ENCODE data around the gene ZNF324B. TPM values are rescaled to one million over a fixed set of nuclear protein-coding genes. Genes with fewer than 3 reads are reported as not detected.

The ZNF324B gene
- total RNA-seq, 1 experiment from 2014 or later, result 4.6 TPM

DNA sequence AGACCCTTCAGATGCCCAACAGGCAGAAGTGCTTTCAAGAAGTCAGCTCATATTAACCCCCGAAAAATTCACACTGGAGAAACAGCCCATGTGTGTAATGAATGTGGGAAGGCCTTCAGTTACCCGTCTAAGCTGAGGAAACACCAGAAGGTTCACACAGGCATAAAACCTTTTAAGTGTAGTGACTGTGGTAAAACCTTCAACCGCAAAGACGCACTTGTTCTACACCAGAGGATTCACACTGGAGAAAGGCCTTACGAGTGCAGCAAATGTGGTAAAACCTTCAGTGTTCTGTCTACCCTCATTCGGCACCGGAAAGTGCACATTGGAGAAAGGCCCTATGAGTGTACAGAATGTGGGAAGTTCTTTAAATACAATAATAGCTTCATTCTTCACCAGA, 34.4 kb upstream of the ZNF324B start:
- POLR2A ChIA-PET, result no interaction called here
- H3K4me1 Mint-ChIP-seq (ENCODE audit: low read depth, unreplicated experiment), result no peaks in the 10 kb centered on the region
- H3K4me3 Mint-ChIP-seq (ENCODE audit: unreplicated experiment), result no peak overlapping the region
- H3K9me3 Mint-ChIP-seq (ENCODE audit: unreplicated experiment), result peaks cover 8% of the 10 kb centered on the region
- intact Hi-C loops (cut with micrococcal nuclease; ENCODE audit: unreplicated experiment), result no loop called here
- Histone ChIP-seq H3K4me1 (no peaks in the 10 kb centered on the region), H3K4me3 (ENCODE audit: low read depth, low read length) (no peak overlapping the region), H3K9me3 (no peaks in the 10 kb centered on the region), H3K27me3 (replicated peaks; ENCODE audit: control insufficient read depth, insufficient read depth, low read length) (no peaks in the 10 kb centered on the region), H3K36me3 (ENCODE audit: control insufficient read depth, insufficient read depth, low read length) (no peaks in the 10 kb centered on the region; the same call in 1 of the 2 replicates)
- BruUV-seq (replicated peaks), result no TSS peak
- TF ChIP-seq, protein P1, sequence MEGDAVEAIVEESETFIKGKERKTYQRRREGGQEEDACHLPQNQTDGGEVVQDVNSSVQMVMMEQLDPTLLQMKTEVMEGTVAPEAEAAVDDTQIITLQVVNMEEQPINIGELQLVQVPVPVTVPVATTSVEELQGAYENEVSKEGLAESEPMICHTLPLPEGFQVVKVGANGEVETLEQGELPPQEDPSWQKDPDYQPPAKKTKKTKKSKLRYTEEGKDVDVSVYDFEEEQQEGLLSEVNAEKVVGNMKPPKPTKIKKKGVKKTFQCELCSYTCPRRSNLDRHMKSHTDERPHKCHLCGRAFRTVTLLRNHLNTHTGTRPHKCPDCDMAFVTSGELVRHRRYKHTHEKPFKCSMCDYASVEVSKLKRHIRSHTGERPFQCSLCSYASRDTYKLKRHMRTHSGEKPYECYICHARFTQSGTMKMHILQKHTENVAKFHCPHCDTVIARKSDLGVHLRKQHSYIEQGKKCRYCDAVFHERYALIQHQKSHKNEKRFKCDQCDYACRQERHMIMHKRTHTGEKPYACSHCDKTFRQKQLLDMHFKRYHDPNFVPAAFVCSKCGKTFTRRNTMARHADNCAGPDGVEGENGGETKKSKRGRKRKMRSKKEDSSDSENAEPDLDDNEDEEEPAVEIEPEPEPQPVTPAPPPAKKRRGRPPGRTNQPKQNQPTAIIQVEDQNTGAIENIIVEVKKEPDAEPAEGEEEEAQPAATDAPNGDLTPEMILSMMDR (IDR thresholded peaks at IDR 0.05; ENCODE audit: insufficient read depth in 1 of 2, low read depth in 1 of 2, low read length in 1 of 2, severe bottlenecking in 1 of 2, unreplicated experiment in 1 of 2), result no peak
- H3K36me3 Mint-ChIP-seq (ENCODE audit: insufficient read depth, unreplicated experiment), result no peaks in the 10 kb centered on the region
- no peak for DNase-seq
- CTCF ChIA-PET, result no interaction called here
- no peaks in the 10 kb centered on the region for H3K27me3 Mint-ChIP-seq (ENCODE audit: insufficient read depth, unreplicated experiment)
- H3K27ac Mint-ChIP-seq (ENCODE audit: unreplicated experiment), result no peak overlapping the region

DNA sequence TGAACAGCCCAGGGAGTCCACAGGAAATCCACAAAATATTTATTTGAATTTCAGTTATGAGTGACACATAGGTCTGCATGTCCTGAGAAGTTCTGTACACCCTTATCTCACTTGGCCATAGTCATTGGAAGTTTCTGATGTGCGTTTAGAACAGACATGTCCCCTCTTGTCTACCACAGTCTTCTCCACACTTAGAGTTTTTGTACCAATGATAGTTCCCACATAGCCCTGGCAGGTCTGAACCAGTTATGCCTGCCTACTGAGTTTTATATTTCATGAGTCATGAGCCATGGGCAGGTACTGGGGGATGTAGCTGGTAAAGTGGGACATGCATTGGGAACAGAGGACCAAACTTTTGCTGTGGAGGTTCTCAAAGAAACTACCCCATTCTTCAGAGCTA, 22.8 kb upstream of the ZNF324B start:
- no peak overlapping the region for H3K4me3 ChIP-seq (ENCODE audit: low read depth, low read length)
- intact Hi-C loops (cut with micrococcal nuclease; ENCODE audit: unreplicated experiment), result no loop called here
- BruUV-seq (replicated peaks), result no TSS peak
- Mint-ChIP-seq H3K27ac (ENCODE audit: unreplicated experiment) (no peak overlapping the region), H3K36me3 (ENCODE audit: insufficient read depth, unreplicated experiment) (no peaks in the 10 kb centered on the region), H3K27me3 (ENCODE audit: insufficient read depth, unreplicated experiment) (peaks cover 3% of the 10 kb centered on the region), H3K4me1 (ENCODE audit: low read depth, unreplicated experiment) (no peaks in the 10 kb centered on the region), H3K4me3 (ENCODE audit: unreplicated experiment) (no peak overlapping the region), H3K9me3 (ENCODE audit: unreplicated experiment) (peaks cover 18% of the 10 kb centered on the region)
- H3K27me3 ChIP-seq (replicated peaks; ENCODE audit: control insufficient read depth, insufficient read depth, low read length), result no peaks in the 10 kb centered on the region; the same call in 1 of the 2 replicates
- TF ChIP-seq, protein P1 (IDR thresholded peaks at IDR 0.05; ENCODE audit: insufficient read depth in 1 of 2, low read depth in 1 of 2, low read length in 1 of 2, severe bottlenecking in 1 of 2, unreplicated experiment in 1 of 2), result no peak
- POLR2A ChIA-PET, result no interaction called here
- no peak for DNase-seq
- no peaks in the 10 kb centered on the region for H3K36me3 ChIP-seq (ENCODE audit: control insufficient read depth, insufficient read depth, low read length)
- CTCF ChIA-PET, result no interaction called here
- peaks cover 18% of the 10 kb centered on the region for H3K9me3 ChIP-seq
- no peaks in the 10 kb centered on the region for H3K4me1 ChIP-seq

DNA sequence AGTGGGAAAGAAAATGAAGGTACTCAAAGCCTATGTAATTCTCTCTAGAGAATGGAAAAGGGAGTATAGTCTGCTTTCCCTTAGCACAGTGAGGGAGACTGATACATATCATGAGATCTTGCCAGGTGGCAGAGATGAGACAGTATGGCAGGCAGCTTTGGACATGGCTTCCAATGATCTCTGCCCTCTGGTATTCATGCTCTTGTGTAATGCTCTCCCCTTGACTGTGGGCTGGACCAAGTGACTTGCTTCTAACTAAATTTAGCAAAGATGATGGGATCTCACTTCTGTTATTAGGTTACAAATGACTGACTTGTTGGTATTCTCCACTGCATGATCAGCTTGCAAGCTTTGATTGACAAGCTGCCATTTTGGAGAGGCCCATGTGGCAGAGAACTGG, 21.7 kb upstream of the ZNF324B start:
- intact Hi-C loops (cut with micrococcal nuclease; ENCODE audit: unreplicated experiment), result no loop called here
- Histone ChIP-seq H3K4me1 (no peaks in the 10 kb centered on the region), H3K27me3 (replicated peaks; ENCODE audit: control insufficient read depth, insufficient read depth, low read length) (no peaks in the 10 kb centered on the region; the same call in 1 of the 2 replicates), H3K9me3 (peaks cover 25% of the 10 kb centered on the region), H3K4me3 (ENCODE audit: low read depth, low read length) (no peak overlapping the region), H3K36me3 (ENCODE audit: control insufficient read depth, insufficient read depth, low read length) (no peaks in the 10 kb centered on the region)
- peaks cover 3% of the 10 kb centered on the region for H3K27me3 Mint-ChIP-seq (ENCODE audit: insufficient read depth, unreplicated experiment)
- no TSS peak for BruUV-seq (replicated peaks)
- H3K36me3 Mint-ChIP-seq (ENCODE audit: insufficient read depth, unreplicated experiment), result no peaks in the 10 kb centered on the region
- H3K9me3 Mint-ChIP-seq (ENCODE audit: unreplicated experiment), result peaks cover 18% of the 10 kb centered on the region
- no peak overlapping the region for H3K27ac Mint-ChIP-seq (ENCODE audit: unreplicated experiment)
- ChIA-PET CTCF (no interaction called here), POLR2A (no interaction called here)
- no peak overlapping the region for H3K4me3 Mint-ChIP-seq (ENCODE audit: unreplicated experiment)
- TF ChIP-seq, protein P1 (IDR thresholded peaks at IDR 0.05; ENCODE audit: insufficient read depth in 1 of 2, low read depth in 1 of 2, low read length in 1 of 2, severe bottlenecking in 1 of 2, unreplicated experiment in 1 of 2), result no peak
- DNase-seq, result no peak
- no peaks in the 10 kb centered on the region for H3K4me1 Mint-ChIP-seq (ENCODE audit: low read depth, unreplicated experiment)
